Epidermal melanocyte (primary cell): Measurements from ENCODE around the gene DOC2A.
A peak's percentile ranks its signal among the peaks of the same experiment; 100 is the strongest.
"Not testable (repeated sequence)": the region's sequence is repeated elsewhere in the genome, so short reads cannot be mapped to it uniquely, and the experiment has no call there.

Source experiments
- DNase-seq: peaks from one replicate; pipeline ENCODE4 v3.0.0; 2011; ENCODE audit warnings: low spot score; ENCODE audit not compliant: insufficient read length

The DOC2A gene

GRCh38 chr16:30010844-30011713 lies at the start of gene DOC2A:
DOC2A (minus strand) TSS chr16:30011027; CDS start chr16:30010222, 805 bp downstream.
- DNase-seq, result no peak

GRCh38 chr16:30060346-30060745 lies 49.5 kb upstream of the DOC2A start:
- DNase-seq, result no peak

- DNase-seq, result no peak
Measured at GRCh38 chr16:30054959-30055553, 44.2 kb upstream of the DOC2A start.

GRCh38 chr16:30054451-30054850 lies 43.6 kb upstream of the DOC2A start:
- DNase-seq, result no peak

GRCh38 chr16:30053376-30054015 lies 42.7 kb upstream of the DOC2A start:
- DNase-seq, result peak; percentile 44

- peak; percentile 94 for DNase-seq
Measured at GRCh38 chr16:30052671-30053372, 42.0 kb upstream of the DOC2A start.

GRCh38 chr16:30051518-30051917 lies 40.7 kb upstream of the DOC2A start:
- DNase-seq, result no peak

GRCh38 chr16:30049871-30050270 lies 39.0 kb upstream of the DOC2A start:
- DNase-seq, result no peak

GRCh38 chr16:30046588-30046987 lies 35.8 kb upstream of the DOC2A start:
- no peak for DNase-seq

- no peak for DNase-seq
Measured at GRCh38 chr16:30046178-30046577, 35.4 kb upstream of the DOC2A start.

GRCh38 chr16:30041841-30042240 lies 31.0 kb upstream of the DOC2A start:
- DNase-seq, result no peak

GRCh38 chr16:30040690-30041089 lies 29.9 kb upstream of the DOC2A start:
- DNase-seq, result not testable (repeated sequence)

- no peak for DNase-seq
Measured at GRCh38 chr16:30040221-30040620, 29.4 kb upstream of the DOC2A start.

- no peak for DNase-seq
Measured at GRCh38 chr16:30033270-30033669, 22.4 kb upstream of the DOC2A start.

GRCh38 chr16:30032083-30032819 lies 21.4 kb upstream of the DOC2A start:
- DNase-seq, result peak; percentile 72

GRCh38 chr16:30031477-30031918 lies 20.7 kb upstream of the DOC2A start:
- DNase-seq, result no peak

- DNase-seq, result no peak
Measured at GRCh38 chr16:30030841-30031413, 20.1 kb upstream of the DOC2A start, which contains the start of gene TLCD3B. TLCD3B (minus strand) TSS chr16:30031271; CDS start chr16:30030527, 744 bp downstream.

GRCh38 chr16:30030011-30030685 lies 19.3 kb upstream of the DOC2A start:
- no peak for DNase-seq

- no peak for DNase-seq
Measured at GRCh38 chr16:30028438-30029076, 17.7 kb upstream of the DOC2A start.
